DND-41 (cell line): ENCODE data around the gene MACO1.

ENCODE experiments used
- ATAC-seq: fragments of 200-7000 bp; cut with Tn5 transposase; 3 replicates; pipeline ENCODE4 v1.9.1; 2021; ENCODE audit warnings: low read depth; ENCODE audit not compliant: insufficient read depth
- DNase-seq: peaks from one replicate; pipeline ENCODE4 v3.0.0-alpha.2; 2020
- H2AFZ ChIP-seq: 2 replicates; pipeline ENCODE4 v1.6.0; 2012; ENCODE audit warnings: low read depth, low read length
- H3K27ac ChIP-seq: 2 replicates; pipeline ENCODE4 v1.5.1; 2012; ENCODE audit warnings: low read length, inconsistent platforms
- H3K27me3 ChIP-seq: fragments of 200-600 bp; sonication (generic); 2 replicates; pipeline ENCODE4 v1.6.0; 2012; ENCODE audit warnings: low read length, mild to moderate bottlenecking, inconsistent platforms; ENCODE audit not compliant: insufficient read depth, poor library complexity
- H3K36me3 ChIP-seq: 2 replicates; pipeline ENCODE4 v1.5.1; 2012; ENCODE audit warnings: low read length, inconsistent platforms; ENCODE audit not compliant: insufficient read depth
- H3K4me1 ChIP-seq: 2 replicates; pipeline ENCODE4 v1.5.1; 2012; ENCODE audit warnings: mild to moderate bottlenecking, low read length; ENCODE audit not compliant: insufficient read depth
- H3K4me2 ChIP-seq: 2 replicates; pipeline ENCODE4 v1.6.0; 2012; ENCODE audit warnings: mild to moderate bottlenecking, moderate library complexity, low read length, inconsistent platforms; ENCODE audit not compliant: insufficient read depth
- H3K4me3 ChIP-seq, 2 experiments: fragments of 200-600 bp in 1 of 2; shearing (Covaris generic) in 1 of 2; 2 replicates each; pipeline ENCODE4 v1.5.1; 2012 to 2016; ENCODE audit warnings: inconsistent platforms in 2 of 2, low read length in 2 of 2, mild to moderate bottlenecking in 2 of 2, low read depth in 1 of 2, moderate library complexity in 1 of 2
- H3K79me2 ChIP-seq: 2 replicates; pipeline ENCODE4 v1.6.0; 2012; ENCODE audit warnings: low read length, inconsistent platforms; ENCODE audit not compliant: insufficient read depth
- H3K9ac ChIP-seq: 2 replicates; pipeline ENCODE4 v1.6.0; 2012; ENCODE audit warnings: low read depth, mild to moderate bottlenecking, inconsistent platforms, low read length, moderate library complexity
- H3K9me3 ChIP-seq: 2 replicates; pipeline ENCODE4 v1.5.1; 2012; ENCODE audit warnings: low read length, moderate library complexity, mild to moderate bottlenecking, inconsistent platforms; ENCODE audit not compliant: insufficient read depth, severe bottlenecking
- H4K20me1 ChIP-seq: 2 replicates; pipeline ENCODE4 v1.6.0; 2012; ENCODE audit warnings: low read length; ENCODE audit not compliant: insufficient read depth
- EZH2 ChIP-seq: IDR thresholded peaks from 3 replicates; pipeline ENCODE4 v1.6.1; 2012; ENCODE audit warnings: borderline replicate concordance, low read depth, mild to moderate bottlenecking, moderate library complexity, low read length, inconsistent platforms; ENCODE audit not compliant: severe bottlenecking
- TF ChIP-seq, protein P1 (sequence below): IDR thresholded peaks from 2 replicates; pipeline ENCODE4 v1.5.1; 2012; ENCODE audit warnings: borderline replicate concordance, low read length, moderate library complexity, mild to moderate bottlenecking; ENCODE audit not compliant: poor library complexity, severe bottlenecking; ENCODE audit errors: extremely low read depth

MACO1 gene

DNA sequence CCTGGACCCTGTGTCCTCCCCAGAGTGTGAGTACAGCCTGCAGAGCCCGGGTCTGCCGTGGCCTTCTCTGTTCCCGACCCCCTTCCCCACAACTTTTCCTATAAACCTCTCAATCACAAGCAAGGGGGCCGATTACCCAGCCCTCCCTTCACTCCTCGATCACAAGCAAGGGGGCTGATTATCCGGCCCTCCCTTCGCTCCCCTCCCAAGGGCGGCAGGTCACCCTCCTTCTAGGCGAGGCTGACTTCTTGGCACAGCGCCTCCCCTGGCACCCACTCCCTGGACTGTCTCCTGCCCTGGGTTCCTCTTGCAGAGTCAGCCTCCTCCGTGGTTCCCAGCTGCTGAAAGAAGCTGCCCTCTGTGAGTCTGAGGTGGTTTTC, 100.4 kb downstream of the MACO1 start:
- H3K27ac ChIP-seq = no peak overlapping the region
- no peaks in the 10 kb centered on the region for H3K79me2 ChIP-seq
- TF ChIP-seq, protein P1, sequence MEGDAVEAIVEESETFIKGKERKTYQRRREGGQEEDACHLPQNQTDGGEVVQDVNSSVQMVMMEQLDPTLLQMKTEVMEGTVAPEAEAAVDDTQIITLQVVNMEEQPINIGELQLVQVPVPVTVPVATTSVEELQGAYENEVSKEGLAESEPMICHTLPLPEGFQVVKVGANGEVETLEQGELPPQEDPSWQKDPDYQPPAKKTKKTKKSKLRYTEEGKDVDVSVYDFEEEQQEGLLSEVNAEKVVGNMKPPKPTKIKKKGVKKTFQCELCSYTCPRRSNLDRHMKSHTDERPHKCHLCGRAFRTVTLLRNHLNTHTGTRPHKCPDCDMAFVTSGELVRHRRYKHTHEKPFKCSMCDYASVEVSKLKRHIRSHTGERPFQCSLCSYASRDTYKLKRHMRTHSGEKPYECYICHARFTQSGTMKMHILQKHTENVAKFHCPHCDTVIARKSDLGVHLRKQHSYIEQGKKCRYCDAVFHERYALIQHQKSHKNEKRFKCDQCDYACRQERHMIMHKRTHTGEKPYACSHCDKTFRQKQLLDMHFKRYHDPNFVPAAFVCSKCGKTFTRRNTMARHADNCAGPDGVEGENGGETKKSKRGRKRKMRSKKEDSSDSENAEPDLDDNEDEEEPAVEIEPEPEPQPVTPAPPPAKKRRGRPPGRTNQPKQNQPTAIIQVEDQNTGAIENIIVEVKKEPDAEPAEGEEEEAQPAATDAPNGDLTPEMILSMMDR = no peak
- no peak for TF ChIP-seq EZH2
- H3K36me3 ChIP-seq = no peaks in the 10 kb centered on the region
- H4K20me1 ChIP-seq = no peaks in the 10 kb centered on the region
- ATAC-seq (no peak), DNase-seq (no peak)
- no peak overlapping the region for H3K4me3 ChIP-seq
- H3K9me3 ChIP-seq = no peaks in the 10 kb centered on the region
- peaks cover 4% of the 10 kb centered on the region for H3K27me3 ChIP-seq
- H3K9ac ChIP-seq = no peak overlapping the region
- no peak overlapping the region for H3K4me2 ChIP-seq
- H2AFZ ChIP-seq = no peak overlapping the region
- H3K4me1 ChIP-seq = no peaks in the 10 kb centered on the region

DNA sequence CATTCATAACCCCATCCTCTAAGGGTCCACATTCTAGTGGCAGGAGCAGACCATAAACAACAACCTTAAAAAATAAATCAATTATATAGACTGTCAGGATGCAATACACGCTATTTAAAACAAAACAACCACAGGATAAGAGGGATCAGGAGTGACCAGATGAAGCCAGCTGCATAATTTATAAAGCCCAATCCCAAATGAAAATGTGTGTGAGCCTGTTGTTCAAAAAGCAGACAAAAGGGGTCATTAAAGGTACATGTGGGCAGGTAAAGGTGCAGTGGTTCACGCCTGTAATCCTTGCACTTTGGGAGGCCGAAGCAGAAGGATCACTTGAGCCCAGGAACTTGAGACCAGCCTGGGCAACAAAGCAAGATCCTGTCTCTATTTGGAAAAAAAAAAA, 102.3 kb downstream of the MACO1 start:
- no peaks in the 10 kb centered on the region for H3K36me3 ChIP-seq
- H3K9me3 ChIP-seq = no peaks in the 10 kb centered on the region
- TF ChIP-seq, protein P1 = no peak
- no peak for TF ChIP-seq EZH2
- no peak overlapping the region for H2AFZ ChIP-seq
- no peak for DNase-seq
- no peak overlapping the region for H3K4me2 ChIP-seq
- no peaks in the 10 kb centered on the region for H4K20me1 ChIP-seq
- no peak overlapping the region for H3K27ac ChIP-seq
- no peak overlapping the region for H3K9ac ChIP-seq
- no peaks in the 10 kb centered on the region for H3K4me1 ChIP-seq
- H3K27me3 ChIP-seq = peaks cover 9% of the 10 kb centered on the region
- no peak for ATAC-seq
- H3K4me3 ChIP-seq = no peak overlapping the region
- H3K79me2 ChIP-seq = no peaks in the 10 kb centered on the region

DNA sequence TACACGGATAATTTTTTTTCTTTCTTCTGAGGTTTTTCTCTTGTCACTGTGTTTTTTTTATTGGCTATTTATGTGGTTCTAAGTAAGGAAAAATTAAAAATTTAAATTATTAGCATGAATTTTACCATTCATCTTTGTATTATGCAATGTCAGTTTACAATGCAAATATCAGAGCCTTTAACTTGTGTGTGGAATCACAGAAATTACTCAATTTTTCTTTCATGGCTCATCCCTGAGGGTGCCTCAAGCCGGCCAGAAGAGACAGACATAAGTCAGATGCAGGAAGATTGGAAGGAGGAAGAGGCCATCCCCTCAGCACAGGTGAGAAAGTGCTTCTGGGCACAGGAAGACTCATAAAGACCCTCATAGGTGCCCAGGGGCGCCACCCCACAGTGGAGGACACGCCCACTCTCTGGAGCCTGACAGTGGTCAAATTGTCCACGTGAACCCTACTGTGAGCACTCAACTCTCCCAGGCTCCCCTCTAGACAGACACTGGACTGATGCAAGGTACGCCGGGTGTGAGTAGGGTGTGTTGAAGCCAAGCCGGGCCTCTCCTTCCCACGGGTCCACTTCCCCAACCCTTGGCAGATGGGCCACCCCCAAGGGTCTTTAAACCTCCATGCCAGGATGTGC, 103.2 kb downstream of the MACO1 start:
- H3K79me2 ChIP-seq = no peaks in the 10 kb centered on the region
- no peak overlapping the region for H3K27ac ChIP-seq
- no peak overlapping the region for H3K9ac ChIP-seq
- H3K9me3 ChIP-seq = no peaks in the 10 kb centered on the region
- no peaks in the 10 kb centered on the region for H3K4me1 ChIP-seq
- H2AFZ ChIP-seq = no peak overlapping the region
- TF ChIP-seq, protein P1 = no peak
- TF ChIP-seq EZH2 = no peak
- no peak overlapping the region for H3K4me2 ChIP-seq
- H4K20me1 ChIP-seq = no peaks in the 10 kb centered on the region
- no peak for ATAC-seq
- peaks cover 14% of the 10 kb centered on the region for H3K27me3 ChIP-seq
- no peak overlapping the region for H3K4me3 ChIP-seq
- no peak for DNase-seq
- H3K36me3 ChIP-seq = no peaks in the 10 kb centered on the region
